ENCODE measurements around the gene CNN2.

The CNN2 gene

GRCh38 chr19:995051-995827, 31.2 kb upstream of the CNN2 start:
- DNase-seq = no peak

- DNase-seq = peak in 1 of 4 experiments; percentile 28
These were observed 30.2 kb upstream of the CNN2 start for GRCh38 chr19:996051-996838.

GRCh38 chr19:998064-998463, 28.3 kb upstream of the CNN2 start:
- no peak for DNase-seq

GRCh38 chr19:999379-999719, 27.1 kb upstream of the CNN2 start:
- DNase-seq = no peak

- peak; percentile 52 to 83 (median 64) for DNase-seq
These were observed 26.3 kb upstream of the CNN2 start, which contains the start of gene GRIN3B for GRCh38 chr19:1000095-1000494. GRIN3B (plus strand) TSS chr19:1000419; CDS start chr19:1000438, 19 bp downstream.

- peak in 3 of 4 experiments; percentile 21 to 43 (median 31) for DNase-seq
These were observed 25.5 kb upstream of the CNN2 start for GRCh38 chr19:1000591-1001537.

- peak; percentile 53 to 82 (median 76) for DNase-seq
These were observed 24.8 kb upstream of the CNN2 start for GRCh38 chr19:1001538-1002166.

GRCh38 chr19:1002600-1002999, 23.8 kb upstream of the CNN2 start:
- no peak for DNase-seq

GRCh38 chr19:1003283-1003682, 23.1 kb upstream of the CNN2 start:
- no peak for DNase-seq

GRCh38 chr19:1004204-1004802, 22.1 kb upstream of the CNN2 start:
- DNase-seq = no peak

- no peak for DNase-seq
These were observed 21.4 kb upstream of the CNN2 start for GRCh38 chr19:1004803-1005664.

- no peak for DNase-seq
These were observed 19.6 kb upstream of the CNN2 start for GRCh38 chr19:1006711-1007398.

GRCh38 chr19:1007399-1008251, 18.8 kb upstream of the CNN2 start:
- DNase-seq = no peak

- no peak for DNase-seq
These were observed 18.0 kb upstream of the CNN2 start for GRCh38 chr19:1008268-1009040.

GRCh38 chr19:1009041-1009980, 17.1 kb upstream of the CNN2 start:
- DNase-seq = no peak

- DNase-seq = no peak
These were observed 16.3 kb upstream of the CNN2 start for GRCh38 chr19:1009981-1010538.

Data from suppressor macrophage (primary cell).